ENCODE data around the gene WNK3.

DNA sequence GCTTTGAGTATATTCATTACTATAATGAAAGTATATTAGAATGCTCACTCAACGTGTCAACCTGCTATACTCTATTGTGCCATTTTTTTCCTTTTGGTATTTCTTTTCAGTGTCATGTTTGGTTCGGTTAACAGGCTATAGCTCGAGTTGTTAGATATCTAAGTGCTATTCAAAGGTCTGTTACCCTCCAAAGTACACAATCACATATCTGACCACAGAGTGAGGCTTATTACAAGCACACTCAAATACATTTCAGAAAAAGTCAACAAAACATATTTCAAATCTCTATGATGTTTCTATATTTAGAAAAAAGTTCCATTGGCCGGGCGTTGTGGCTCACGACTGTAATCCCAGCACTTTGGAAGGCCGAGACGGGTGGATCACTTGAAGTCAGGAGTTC, 32.8 kb downstream of the WNK3 start:
- TF ChIP-seq, protein P1, sequence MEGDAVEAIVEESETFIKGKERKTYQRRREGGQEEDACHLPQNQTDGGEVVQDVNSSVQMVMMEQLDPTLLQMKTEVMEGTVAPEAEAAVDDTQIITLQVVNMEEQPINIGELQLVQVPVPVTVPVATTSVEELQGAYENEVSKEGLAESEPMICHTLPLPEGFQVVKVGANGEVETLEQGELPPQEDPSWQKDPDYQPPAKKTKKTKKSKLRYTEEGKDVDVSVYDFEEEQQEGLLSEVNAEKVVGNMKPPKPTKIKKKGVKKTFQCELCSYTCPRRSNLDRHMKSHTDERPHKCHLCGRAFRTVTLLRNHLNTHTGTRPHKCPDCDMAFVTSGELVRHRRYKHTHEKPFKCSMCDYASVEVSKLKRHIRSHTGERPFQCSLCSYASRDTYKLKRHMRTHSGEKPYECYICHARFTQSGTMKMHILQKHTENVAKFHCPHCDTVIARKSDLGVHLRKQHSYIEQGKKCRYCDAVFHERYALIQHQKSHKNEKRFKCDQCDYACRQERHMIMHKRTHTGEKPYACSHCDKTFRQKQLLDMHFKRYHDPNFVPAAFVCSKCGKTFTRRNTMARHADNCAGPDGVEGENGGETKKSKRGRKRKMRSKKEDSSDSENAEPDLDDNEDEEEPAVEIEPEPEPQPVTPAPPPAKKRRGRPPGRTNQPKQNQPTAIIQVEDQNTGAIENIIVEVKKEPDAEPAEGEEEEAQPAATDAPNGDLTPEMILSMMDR (conservative IDR thresholded peaks at IDR 0.05 in 1 of 2, IDR thresholded peaks at IDR 0.05 in 1 of 2; ENCODE audit: extremely low read depth in 1 of 2, insufficient read depth in 1 of 2, low read depth in 1 of 2, low read length in 2 of 2): no peak
- TF ChIP-seq EZH2 (IDR thresholded peaks at IDR 0.05; ENCODE audit: borderline replicate concordance, low read length): no peak

Data from mammary epithelial cell (primary cell).